HepG2 (cell line): ENCODE data around the gene CAPN15. TPM values are rescaled to one million over a fixed set of nuclear protein-coding genes. Genes with fewer than 3 reads are reported as not detected.

Experiments
- ARHGAP35 ChIP-seq: sonication (generic); formaldehyde crosslinking; IDR thresholded peaks from 2 replicates; pipeline ENCODE4 v1.9.0; 2022; ENCODE audit warnings: mild to moderate bottlenecking, inconsistent platforms, moderate library complexity, missing genetic modification reagents, borderline replicate concordance
- DNMT1 ChIP-seq: sonication (generic); formaldehyde crosslinking; IDR thresholded peaks from 2 replicates; pipeline ENCODE4 v1.5.1; 2020; ENCODE audit warnings: mild to moderate bottlenecking, missing genetic modification reagents
- FLYWCH1 ChIP-seq: sonication (generic); formaldehyde crosslinking; IDR thresholded peaks from 2 replicates; pipeline ENCODE4 v1.8.1; 2023; ENCODE audit warnings: mild to moderate bottlenecking, missing genetic modification reagents
- KMT2B ChIP-seq: IDR thresholded peaks from 2 replicates; pipeline ENCODE4 v1.6.1; 2016; ENCODE audit warnings: missing genetic modification reagents, missing compliant biosample characterization
- MEIS2 ChIP-seq: sonication (generic); formaldehyde crosslinking; IDR thresholded peaks from 2 replicates; pipeline ENCODE4 v1.9.0; 2021; ENCODE audit warnings: mild to moderate bottlenecking, missing genetic modification reagents
- MXI1 ChIP-seq: IDR thresholded peaks from 3 replicates; pipeline ENCODE4 v1.6.1; 2012; ENCODE audit warnings: low read depth, low read length, inconsistent platforms, borderline replicate concordance
- ZNF562 ChIP-seq: sonication (generic); formaldehyde crosslinking; IDR thresholded peaks from 2 replicates; pipeline ENCODE4 v1.8.0; 2022; ENCODE audit warnings: missing genetic modification reagents, borderline replicate concordance
- ZSCAN29 ChIP-seq: sonication (generic); formaldehyde crosslinking; conservative IDR thresholded peaks from 2 replicates; pipeline ENCODE4 v1.4.0; 2020; ENCODE audit warnings: mild to moderate bottlenecking, missing genetic modification reagents
- ZSCAN31 ChIP-seq: sonication (generic); formaldehyde crosslinking; IDR thresholded peaks from 2 replicates; pipeline ENCODE4 v1.5.0; 2020; ENCODE audit warnings: low read depth, mild to moderate bottlenecking, missing genetic modification reagents
- polyA plus RNA-seq, 8 experiments: library from polyadenylated mRNA; depleted of rRNA in 3 of 8; stranded (reverse) in 7 of 8; unstranded in 1 of 8; fragments of >200 nt; fragmentation: Illumina TruSeq in 4 of 8; extraction: Trizol in 4 of 8; gene quantifications; 2 replicates each; pipeline versions ENCODE4 v1.2.1 to v1.2.3, GENCODE V29; 2011 to 2016; ENCODE audit warnings: low read depth in 4 of 8, missing spikeins in 1 of 8, mixed read lengths in 1 of 8; ENCODE audit not compliant: insufficient read depth in 1 of 8
- total RNA-seq, 5 experiments: library from RNA; depleted of rRNA; stranded (reverse); fragments of >200 nt; fragmentation: Illumina TruSeq; extraction: Trizol; gene quantifications; 2 replicates each; pipeline ENCODE4 v1.2.3, GENCODE V29; 2016; ENCODE audit warnings: low read depth in 1 of 5
- TF ChIP-seq, protein P1 (sequence below): sonication (generic); formaldehyde crosslinking; IDR thresholded peaks from 2 replicates; pipeline ENCODE4 v1.8.0; 2022; ENCODE audit warnings: mild to moderate bottlenecking, missing genetic modification reagents, moderate library complexity
- TF ChIP-seq, protein P2 (sequence below): sonication (generic); formaldehyde crosslinking; IDR thresholded peaks from 2 replicates; pipeline ENCODE4 v1.4.0; 2020; ENCODE audit warnings: missing genetic modification reagents
- TF ChIP-seq, protein P3 (sequence below): IDR thresholded peaks from 2 replicates; pipeline ENCODE4 v1.6.1; 2016; ENCODE audit warnings: low read depth, missing genetic modification reagents, missing compliant biosample characterization
- TF ChIP-seq, protein P4 (sequence below): sonication (generic); formaldehyde crosslinking; IDR thresholded peaks from 2 replicates; pipeline ENCODE4 v1.5.0; 2020; ENCODE audit warnings: missing genetic modification reagents
- TF ChIP-seq, protein P5 (sequence below), 2 experiments: IDR thresholded peaks; 2 replicates each; pipeline ENCODE4 v1.6.1; 2011 to 2012; ENCODE audit warnings: low read length in 2 of 2, borderline replicate concordance in 1 of 2, low read depth in 1 of 2, mild to moderate bottlenecking in 1 of 2, moderate library complexity in 1 of 2

CAPN15 gene
- total and polyA plus RNA-seq, 2 of the 13 experiments (the other 11 are each of a cell fraction or from before 2014, with no cell fraction given), result 14.9 to 24.5 TPM

DNA sequence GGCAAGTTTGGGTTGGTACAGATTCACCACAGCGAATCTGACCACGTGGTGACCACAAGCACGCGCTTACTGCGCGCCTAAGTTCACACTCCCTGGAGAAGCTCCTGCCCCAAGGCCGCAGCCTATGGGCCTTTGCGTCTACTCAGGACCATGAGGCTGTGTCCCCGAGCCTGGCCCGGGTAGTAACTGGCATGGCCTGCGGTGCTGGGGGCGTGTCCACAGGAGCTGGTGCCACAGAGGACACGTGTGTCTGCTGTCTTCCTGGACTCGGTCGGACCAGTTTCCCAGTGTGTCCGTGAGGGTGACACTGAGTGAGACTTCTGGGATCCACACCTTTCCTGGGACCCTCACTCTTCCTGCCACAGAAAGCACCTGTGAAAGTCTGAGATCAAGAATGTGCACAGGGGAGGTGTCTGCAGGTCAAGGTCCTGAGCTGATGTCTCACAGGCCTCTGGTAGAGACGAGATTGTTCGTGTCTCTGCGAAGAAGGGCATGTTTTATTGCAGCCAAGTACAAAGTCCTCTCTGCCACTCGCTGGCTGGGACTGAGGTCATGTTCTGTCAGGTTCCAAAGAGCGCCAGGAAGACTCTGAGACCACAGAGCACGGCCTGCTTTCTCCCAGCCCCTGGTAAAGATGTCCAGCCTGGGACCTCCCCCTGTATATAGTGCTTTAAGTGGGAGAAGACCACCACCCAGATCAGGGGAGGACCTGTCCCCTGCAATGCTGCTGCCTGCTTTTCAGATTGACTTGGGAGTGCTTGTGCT is 25.2 kb upstream of the CAPN15 start (continued):
- TF ChIP-seq, protein P1, sequence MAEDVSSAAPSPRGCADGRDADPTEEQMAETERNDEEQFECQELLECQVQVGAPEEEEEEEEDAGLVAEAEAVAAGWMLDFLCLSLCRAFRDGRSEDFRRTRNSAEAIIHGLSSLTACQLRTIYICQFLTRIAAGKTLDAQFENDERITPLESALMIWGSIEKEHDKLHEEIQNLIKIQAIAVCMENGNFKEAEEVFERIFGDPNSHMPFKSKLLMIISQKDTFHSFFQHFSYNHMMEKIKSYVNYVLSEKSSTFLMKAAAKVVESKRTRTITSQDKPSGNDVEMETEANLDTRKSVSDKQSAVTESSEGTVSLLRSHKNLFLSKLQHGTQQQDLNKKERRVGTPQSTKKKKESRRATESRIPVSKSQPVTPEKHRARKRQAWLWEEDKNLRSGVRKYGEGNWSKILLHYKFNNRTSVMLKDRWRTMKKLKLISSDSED (CRISPR knock-in tag), result no peak
- TF ChIP-seq MEIS2 (CRISPR knock-in tag) (no peak; the same call in 1 of the 2 replicates), ZSCAN31 (CRISPR knock-in tag) (peak; percentile 73; the same call in 1 of the 2 replicates), KMT2B (no peak; the same call in 1 of the 2 replicates), MXI1 (peak; percentile 94; the same call in 2 of the 3 replicates), ZSCAN29 (CRISPR knock-in tag) (no peak), ZNF562 (CRISPR knock-in tag) (no peak), ARHGAP35 (CRISPR knock-in tag) (no peak; the same call in 1 of the 2 replicates), DNMT1 (CRISPR knock-in tag) (no peak), FLYWCH1 (CRISPR knock-in tag) (no peak)
- TF ChIP-seq, protein P2, sequence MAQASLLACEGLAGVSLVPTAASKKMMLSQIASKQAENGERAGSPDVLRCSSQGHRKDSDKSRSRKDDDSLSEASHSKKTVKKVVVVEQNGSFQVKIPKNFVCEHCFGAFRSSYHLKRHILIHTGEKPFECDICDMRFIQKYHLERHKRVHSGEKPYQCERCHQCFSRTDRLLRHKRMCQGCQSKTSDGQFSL, result 0 out of 2 replicates have a peak, but pooled peaks have one; percentile 45
- TF ChIP-seq, protein P3, sequence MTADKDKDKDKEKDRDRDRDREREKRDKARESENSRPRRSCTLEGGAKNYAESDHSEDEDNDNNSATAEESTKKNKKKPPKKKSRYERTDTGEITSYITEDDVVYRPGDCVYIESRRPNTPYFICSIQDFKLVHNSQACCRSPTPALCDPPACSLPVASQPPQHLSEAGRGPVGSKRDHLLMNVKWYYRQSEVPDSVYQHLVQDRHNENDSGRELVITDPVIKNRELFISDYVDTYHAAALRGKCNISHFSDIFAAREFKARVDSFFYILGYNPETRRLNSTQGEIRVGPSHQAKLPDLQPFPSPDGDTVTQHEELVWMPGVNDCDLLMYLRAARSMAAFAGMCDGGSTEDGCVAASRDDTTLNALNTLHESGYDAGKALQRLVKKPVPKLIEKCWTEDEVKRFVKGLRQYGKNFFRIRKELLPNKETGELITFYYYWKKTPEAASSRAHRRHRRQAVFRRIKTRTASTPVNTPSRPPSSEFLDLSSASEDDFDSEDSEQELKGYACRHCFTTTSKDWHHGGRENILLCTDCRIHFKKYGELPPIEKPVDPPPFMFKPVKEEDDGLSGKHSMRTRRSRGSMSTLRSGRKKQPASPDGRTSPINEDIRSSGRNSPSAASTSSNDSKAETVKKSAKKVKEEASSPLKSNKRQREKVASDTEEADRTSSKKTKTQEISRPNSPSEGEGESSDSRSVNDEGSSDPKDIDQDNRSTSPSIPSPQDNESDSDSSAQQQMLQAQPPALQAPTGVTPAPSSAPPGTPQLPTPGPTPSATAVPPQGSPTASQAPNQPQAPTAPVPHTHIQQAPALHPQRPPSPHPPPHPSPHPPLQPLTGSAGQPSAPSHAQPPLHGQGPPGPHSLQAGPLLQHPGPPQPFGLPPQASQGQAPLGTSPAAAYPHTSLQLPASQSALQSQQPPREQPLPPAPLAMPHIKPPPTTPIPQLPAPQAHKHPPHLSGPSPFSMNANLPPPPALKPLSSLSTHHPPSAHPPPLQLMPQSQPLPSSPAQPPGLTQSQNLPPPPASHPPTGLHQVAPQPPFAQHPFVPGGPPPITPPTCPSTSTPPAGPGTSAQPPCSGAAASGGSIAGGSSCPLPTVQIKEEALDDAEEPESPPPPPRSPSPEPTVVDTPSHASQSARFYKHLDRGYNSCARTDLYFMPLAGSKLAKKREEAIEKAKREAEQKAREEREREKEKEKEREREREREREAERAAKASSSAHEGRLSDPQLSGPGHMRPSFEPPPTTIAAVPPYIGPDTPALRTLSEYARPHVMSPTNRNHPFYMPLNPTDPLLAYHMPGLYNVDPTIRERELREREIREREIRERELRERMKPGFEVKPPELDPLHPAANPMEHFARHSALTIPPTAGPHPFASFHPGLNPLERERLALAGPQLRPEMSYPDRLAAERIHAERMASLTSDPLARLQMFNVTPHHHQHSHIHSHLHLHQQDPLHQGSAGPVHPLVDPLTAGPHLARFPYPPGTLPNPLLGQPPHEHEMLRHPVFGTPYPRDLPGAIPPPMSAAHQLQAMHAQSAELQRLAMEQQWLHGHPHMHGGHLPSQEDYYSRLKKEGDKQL, result no peak
- TF ChIP-seq, protein P4, sequence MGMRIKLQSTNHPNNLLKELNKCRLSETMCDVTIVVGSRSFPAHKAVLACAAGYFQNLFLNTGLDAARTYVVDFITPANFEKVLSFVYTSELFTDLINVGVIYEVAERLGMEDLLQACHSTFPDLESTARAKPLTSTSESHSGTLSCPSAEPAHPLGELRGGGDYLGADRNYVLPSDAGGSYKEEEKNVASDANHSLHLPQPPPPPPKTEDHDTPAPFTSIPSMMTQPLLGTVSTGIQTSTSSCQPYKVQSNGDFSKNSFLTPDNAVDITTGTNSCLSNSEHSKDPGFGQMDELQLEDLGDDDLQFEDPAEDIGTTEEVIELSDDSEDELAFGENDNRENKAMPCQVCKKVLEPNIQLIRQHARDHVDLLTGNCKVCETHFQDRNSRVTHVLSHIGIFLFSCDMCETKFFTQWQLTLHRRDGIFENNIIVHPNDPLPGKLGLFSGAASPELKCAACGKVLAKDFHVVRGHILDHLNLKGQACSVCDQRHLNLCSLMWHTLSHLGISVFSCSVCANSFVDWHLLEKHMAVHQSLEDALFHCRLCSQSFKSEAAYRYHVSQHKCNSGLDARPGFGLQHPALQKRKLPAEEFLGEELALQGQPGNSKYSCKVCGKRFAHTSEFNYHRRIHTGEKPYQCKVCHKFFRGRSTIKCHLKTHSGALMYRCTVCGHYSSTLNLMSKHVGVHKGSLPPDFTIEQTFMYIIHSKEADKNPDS (CRISPR knock-in tag), result no peak
- TF ChIP-seq, protein P5, sequence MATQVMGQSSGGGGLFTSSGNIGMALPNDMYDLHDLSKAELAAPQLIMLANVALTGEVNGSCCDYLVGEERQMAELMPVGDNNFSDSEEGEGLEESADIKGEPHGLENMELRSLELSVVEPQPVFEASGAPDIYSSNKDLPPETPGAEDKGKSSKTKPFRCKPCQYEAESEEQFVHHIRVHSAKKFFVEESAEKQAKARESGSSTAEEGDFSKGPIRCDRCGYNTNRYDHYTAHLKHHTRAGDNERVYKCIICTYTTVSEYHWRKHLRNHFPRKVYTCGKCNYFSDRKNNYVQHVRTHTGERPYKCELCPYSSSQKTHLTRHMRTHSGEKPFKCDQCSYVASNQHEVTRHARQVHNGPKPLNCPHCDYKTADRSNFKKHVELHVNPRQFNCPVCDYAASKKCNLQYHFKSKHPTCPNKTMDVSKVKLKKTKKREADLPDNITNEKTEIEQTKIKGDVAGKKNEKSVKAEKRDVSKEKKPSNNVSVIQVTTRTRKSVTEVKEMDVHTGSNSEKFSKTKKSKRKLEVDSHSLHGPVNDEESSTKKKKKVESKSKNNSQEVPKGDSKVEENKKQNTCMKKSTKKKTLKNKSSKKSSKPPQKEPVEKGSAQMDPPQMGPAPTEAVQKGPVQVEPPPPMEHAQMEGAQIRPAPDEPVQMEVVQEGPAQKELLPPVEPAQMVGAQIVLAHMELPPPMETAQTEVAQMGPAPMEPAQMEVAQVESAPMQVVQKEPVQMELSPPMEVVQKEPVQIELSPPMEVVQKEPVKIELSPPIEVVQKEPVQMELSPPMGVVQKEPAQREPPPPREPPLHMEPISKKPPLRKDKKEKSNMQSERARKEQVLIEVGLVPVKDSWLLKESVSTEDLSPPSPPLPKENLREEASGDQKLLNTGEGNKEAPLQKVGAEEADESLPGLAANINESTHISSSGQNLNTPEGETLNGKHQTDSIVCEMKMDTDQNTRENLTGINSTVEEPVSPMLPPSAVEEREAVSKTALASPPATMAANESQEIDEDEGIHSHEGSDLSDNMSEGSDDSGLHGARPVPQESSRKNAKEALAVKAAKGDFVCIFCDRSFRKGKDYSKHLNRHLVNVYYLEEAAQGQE (IDR thresholded peaks at IDR 0.05; ENCODE audit: borderline replicate concordance in 1 of 2, low read depth in 1 of 2, low read length in 2 of 2), result no peak
